Large intestine (tissue), 3 donors: ENCODE measurements around the gene VPS13D. TPM values are rescaled to one million over a fixed set of nuclear protein-coding genes. Genes with fewer than 3 reads are reported as not detected.

Experiments
- DNase-seq, 2 donors: peaks; one replicate each; pipeline versions ENCODE4 v3.0.0 to v3.0.0-alpha.2; 2013
- H3K27ac ChIP-seq: one replicate; pipeline ENCODE4 v1.5.1; 2013; ENCODE audit warnings: low read length
- H3K27me3 ChIP-seq: 2 replicates; pipeline ENCODE4 v1.6.1; 2013; ENCODE audit warnings: low read length; ENCODE audit not compliant: control insufficient read depth, insufficient read depth
- H3K36me3 ChIP-seq: 2 replicates; pipeline ENCODE4 v1.6.1; 2013; ENCODE audit warnings: low read length; ENCODE audit not compliant: control insufficient read depth, insufficient read depth
- H3K4me1 ChIP-seq: one replicate; pipeline ENCODE4 v1.6.1; 2013; ENCODE audit warnings: low read length; ENCODE audit not compliant: control insufficient read depth, insufficient read depth
- H3K4me3 ChIP-seq: one replicate; pipeline ENCODE4 v1.5.1; 2013; ENCODE audit warnings: low read length
- H3K9me3 ChIP-seq: one replicate; pipeline ENCODE4 v1.6.1; 2013; ENCODE audit warnings: mild to moderate bottlenecking, low read depth, low read length, moderate library complexity; ENCODE audit not compliant: control insufficient read depth
- WGBS: methylation state at CpG from one replicate; pipeline ENCODE4 v1.1.5; 2013; ENCODE audit warnings: low lambda C conversion rate; ENCODE audit not compliant: insufficient coverage; 5-methylcytosine and 5-hydroxymethylcytosine counted together
- polyA plus RNA-seq: library from polyadenylated mRNA; unstranded; fragments of 120-200 nt; gene quantifications from one replicate; pipeline ENCODE4 v1.2.1, GENCODE V29; 2013

VPS13D gene
- polyA plus RNA-seq, 1 donor = 20.7 TPM

- H3K27ac ChIP-seq = peak overlapping the region; percentile 90
- no peak overlapping the region for H3K4me3 ChIP-seq
- peak; percentile 64 to 86 for DNase-seq
- H3K27me3 ChIP-seq = no peaks in the 10 kb centered on the region
- peaks cover 40% of the 10 kb centered on the region for H3K4me1 ChIP-seq
- no CpG with 5 or more reads among the region's 13 CpGs for WGBS
- H3K9me3 ChIP-seq = no peaks in the 10 kb centered on the region
- H3K36me3 ChIP-seq = no peaks in the 10 kb centered on the region
Observed at GRCh38 chr1:12185918-12186678, 43.7 kb upstream of the VPS13D start.

- Histone ChIP-seq H3K36me3 (no peaks in the 10 kb centered on the region), H3K27ac (peak overlapping the region; percentile 90), H3K4me3 (no peak overlapping the region), H3K4me1 (peaks cover 40% of the 10 kb centered on the region), H3K9me3 (no peaks in the 10 kb centered on the region), H3K27me3 (no peaks in the 10 kb centered on the region)
- DNase-seq = peak; percentile 92 to 97
- no CpG with 5 or more reads among the region's 4 CpGs for WGBS
Observed at GRCh38 chr1:12186679-12186985, 43.2 kb upstream of the VPS13D start.

- Histone ChIP-seq H3K4me3 (no peak overlapping the region), H3K27me3 (no peaks in the 10 kb centered on the region), H3K9me3 (no peaks in the 10 kb centered on the region), H3K27ac (no peak overlapping the region), H3K4me1 (peaks cover 40% of the 10 kb centered on the region), H3K36me3 (peaks cover 3% of the 10 kb centered on the region)
- WGBS = no CpG with 5 or more reads among the region's 3 CpGs
- DNase-seq = no peak
Observed at GRCh38 chr1:12188115-12188514, 41.7 kb upstream of the VPS13D start.

- Histone ChIP-seq H3K9me3 (no peaks in the 10 kb centered on the region), H3K36me3 (peaks cover 8% of the 10 kb centered on the region), H3K4me3 (no peak overlapping the region), H3K4me1 (peaks cover 40% of the 10 kb centered on the region), H3K27ac (no peak overlapping the region), H3K27me3 (no peaks in the 10 kb centered on the region)
- no peak for DNase-seq
- no CpG with 5 or more reads among the region's 13 CpGs for WGBS
Observed at GRCh38 chr1:12188657-12189327, 41.0 kb upstream of the VPS13D start.

- no peak overlapping the region for H3K4me3 ChIP-seq
- H3K36me3 ChIP-seq = peaks cover 11% of the 10 kb centered on the region
- no peak for DNase-seq
- no CpG with 5 or more reads among the region's 5 CpGs for WGBS
- no peaks in the 10 kb centered on the region for H3K9me3 ChIP-seq
- H3K27ac ChIP-seq = no peak overlapping the region
- H3K4me1 ChIP-seq = peaks cover 34% of the 10 kb centered on the region
- H3K27me3 ChIP-seq = no peaks in the 10 kb centered on the region
Observed at GRCh38 chr1:12189328-12189682, 40.5 kb upstream of the VPS13D start.

GRCh38 chr1:12191242-12192032, 38.4 kb upstream of the VPS13D start:
- no peaks in the 10 kb centered on the region for H3K27me3 ChIP-seq
- no CpG with 5 or more reads among the region's 58 CpGs for WGBS
- peaks cover 21% of the 10 kb centered on the region for H3K36me3 ChIP-seq
- peaks cover 13% of the 10 kb centered on the region for H3K4me1 ChIP-seq
- DNase-seq = no peak
- no peak overlapping the region for H3K4me3 ChIP-seq
- no peak overlapping the region for H3K27ac ChIP-seq
- no peaks in the 10 kb centered on the region for H3K9me3 ChIP-seq

GRCh38 chr1:12194666-12195216, 35.1 kb upstream of the VPS13D start:
- no peaks in the 10 kb centered on the region for H3K9me3 ChIP-seq
- H3K4me1 ChIP-seq = no peaks in the 10 kb centered on the region
- no peak for DNase-seq
- H3K36me3 ChIP-seq = peaks cover 26% of the 10 kb centered on the region
- H3K27me3 ChIP-seq = no peaks in the 10 kb centered on the region
- 80% methylated on average over 1 of the region's 14 CpGs for WGBS
- no peak overlapping the region for H3K4me3 ChIP-seq
- H3K27ac ChIP-seq = no peak overlapping the region

- no peak for DNase-seq
- Histone ChIP-seq H3K27ac (no peak overlapping the region), H3K9me3 (no peaks in the 10 kb centered on the region), H3K4me1 (no peaks in the 10 kb centered on the region), H3K27me3 (no peaks in the 10 kb centered on the region), H3K4me3 (no peak overlapping the region), H3K36me3 (peaks cover 26% of the 10 kb centered on the region)
- WGBS = no CpG with 5 or more reads among the region's 3 CpGs
Observed at GRCh38 chr1:12195416-12195815, 34.4 kb upstream of the VPS13D start.

GRCh38 chr1:12196641-12197482, 33.0 kb upstream of the VPS13D start:
- no peak overlapping the region for H3K4me3 ChIP-seq
- DNase-seq = peak; percentile 40 to 47
- H3K9me3 ChIP-seq = no peaks in the 10 kb centered on the region
- H3K27me3 ChIP-seq = no peaks in the 10 kb centered on the region
- H3K27ac ChIP-seq = no peak overlapping the region
- 19% methylated on average over 3 of the region's 20 CpGs for WGBS
- H3K4me1 ChIP-seq = no peaks in the 10 kb centered on the region
- peaks cover 27% of the 10 kb centered on the region for H3K36me3 ChIP-seq

GRCh38 chr1:12197483-12197880, 32.3 kb upstream of the VPS13D start:
- Histone ChIP-seq H3K36me3 (peaks cover 30% of the 10 kb centered on the region), H3K4me1 (no peaks in the 10 kb centered on the region), H3K27ac (no peak overlapping the region), H3K9me3 (no peaks in the 10 kb centered on the region), H3K27me3 (no peaks in the 10 kb centered on the region), H3K4me3 (no peak overlapping the region)
- no peak for DNase-seq
- WGBS = no CpG with 5 or more reads among the region's 7 CpGs
